ENCODE measurements around the gene PLA2G10. TPM values are rescaled to one million over a fixed set of nuclear protein-coding genes. Genes with fewer than 3 reads are reported as not detected.

PLA2G10 gene
- total RNA-seq, 1 experiment from 2014 or later = 5.8 TPM

- peaks cover 22% of the 10 kb centered on the region for H3K79me2 ChIP-seq (ENCODE audit: low read depth)
- no peak for DNase-seq
- H3K9me2 ChIP-seq (ENCODE audit: insufficient read depth) = no peaks in the 10 kb centered on the region
- H3K27ac ChIP-seq = no peak overlapping the region
- no TSS peak for BruUV-seq (replicated peaks)
- intact Hi-C loops (cut with micrococcal nuclease; ENCODE audit: unreplicated experiment) = no loop called here
- POLR2A ChIA-PET (ENCODE audit: unreplicated experiment) = no interaction called here
- no peaks in the 10 kb centered on the region for H3K27me3 ChIP-seq (ENCODE audit: insufficient read depth, low read depth)
- no peak overlapping the region for H2AFZ ChIP-seq
- no peaks in the 10 kb centered on the region for H3K9me3 ChIP-seq (ENCODE audit: insufficient read depth, low read depth)
- no peak overlapping the region for H3K4me2 ChIP-seq
- H3K4me3 ChIP-seq = no peak overlapping the region
- TF ChIP-seq EZH2 (IDR thresholded peaks at IDR 0.05; ENCODE audit: low read depth) (no peak), CTCF (conservative IDR thresholded peaks at IDR 0.05) (no peak)
- H4K20me1 ChIP-seq (ENCODE audit: insufficient read depth) = no peaks in the 10 kb centered on the region
- CTCF ChIA-PET = no interaction called here
- peaks cover 27% of the 10 kb centered on the region for H3K4me1 ChIP-seq (replicated peaks; ENCODE audit: insufficient read depth)
- peaks cover 19% of the 10 kb centered on the region for H3K36me3 ChIP-seq (ENCODE audit: low read depth)
- H3F3A ChIP-seq (ENCODE audit: insufficient read depth, low read depth) = peaks cover 5% of the 10 kb centered on the region; the same call in 1 of the 2 replicates
These were observed 67.0 kb downstream of the PLA2G10 start for GRCh38 chr16:14627078-14627477.

Other genes starting within 250 kb of the PLA2G10 start
- gene PARN, start 64.0 kb downstream of the PLA2G10 start, total RNA-seq (2021) = 45.1 and 53.0 TPM in 2 replicates
- gene BFAR, start 61.4 kb downstream of the PLA2G10 start, total RNA-seq (2021) = 94.8 and 97.9 TPM in 2 replicates
- not detected in 2 replicates for gene NPIPA3, start 9.1 kb upstream of the PLA2G10 start, total RNA-seq (2021)
- gene NPIPA2, start 48.2 kb upstream of the PLA2G10 start, total RNA-seq (2021) = 2.6 and 3.0 TPM in 2 replicates
- gene NOMO1, start 139.4 kb upstream of the PLA2G10 start, total RNA-seq (2021) = 119 and 129 TPM in 2 replicates
- gene NPIPA1, start 243.1 kb upstream of the PLA2G10 start, total RNA-seq (2021) = 84.5 and 109 TPM in 2 replicates

All from PC-9 (cell line).